Cortex of kidney (tissue), 1 donor: ENCODE measurements around the gene CDH13.

ENCODE experiments used
- DNase-seq: peaks from one replicate; lab custom pipeline; 2025; lab: John Stamatoyannopoulos, UW

Gene CDH13

GRCh38 chr16:82699711-82700495, 73.1 kb downstream of the CDH13 start:
- DNase-seq: no peak

GRCh38 chr16:82700541-82701235, 73.9 kb downstream of the CDH13 start:
- no peak for DNase-seq

GRCh38 chr16:82701442-82701955, 74.7 kb downstream of the CDH13 start:
- no peak for DNase-seq

GRCh38 chr16:82703161-82703560, 76.4 kb downstream of the CDH13 start:
- DNase-seq: no peak

- no peak for DNase-seq
Observed at GRCh38 chr16:82703871-82704768, 77.4 kb downstream of the CDH13 start.

GRCh38 chr16:82709987-82710386, 83.2 kb downstream of the CDH13 start:
- no peak for DNase-seq

- DNase-seq: no peak
Observed at GRCh38 chr16:82713778-82714177, 87.0 kb downstream of the CDH13 start.

- DNase-seq: no peak
Observed at GRCh38 chr16:82715160-82715559, 88.4 kb downstream of the CDH13 start.

- no peak for DNase-seq
Observed at GRCh38 chr16:82715833-82716232, 89.1 kb downstream of the CDH13 start.

GRCh38 chr16:82716361-82716855, 89.6 kb downstream of the CDH13 start:
- no peak for DNase-seq

- DNase-seq: no peak
Observed at GRCh38 chr16:82720414-82720813, 93.6 kb downstream of the CDH13 start.

- no peak for DNase-seq
Observed at GRCh38 chr16:82726306-82726705, 99.5 kb downstream of the CDH13 start.

- DNase-seq: no peak
Observed at GRCh38 chr16:82728901-82729300, 102.1 kb downstream of the CDH13 start.

- DNase-seq: no peak
Observed at GRCh38 chr16:82730901-82731300, 104.1 kb downstream of the CDH13 start.

- DNase-seq: no peak
Observed at GRCh38 chr16:82732461-82732860, 105.7 kb downstream of the CDH13 start.

- DNase-seq: no peak
Observed at GRCh38 chr16:82735186-82735585, 108.4 kb downstream of the CDH13 start.

- no peak for DNase-seq
Observed at GRCh38 chr16:82735673-82736091, 108.9 kb downstream of the CDH13 start.

- DNase-seq: no peak
Observed at GRCh38 chr16:82736224-82736623, 109.5 kb downstream of the CDH13 start.

GRCh38 chr16:82738699-82739098, 111.9 kb downstream of the CDH13 start:
- DNase-seq: no peak

GRCh38 chr16:82741073-82741615, 114.4 kb downstream of the CDH13 start:
- DNase-seq: no peak

- no peak for DNase-seq
Observed at GRCh38 chr16:82744958-82745357, 118.2 kb downstream of the CDH13 start.

GRCh38 chr16:82748026-82748425, 121.3 kb downstream of the CDH13 start:
- no peak for DNase-seq
